HG03442 (cell line): ENCODE results near the gene DEGS2.

Source experiments
- ATAC-seq: cut with Tn5 transposase; IDR thresholded peaks from one replicate; pipeline ENCODE4 v1.9.1; 2021; ENCODE audit warnings: mild to moderate bottlenecking, moderate library complexity; ENCODE audit not compliant: unreplicated experiment

DEGS2 gene

GRCh38 chr14:100116134-100116533 lies 43.3 kb downstream of the DEGS2 start:
- no peak for ATAC-seq

GRCh38 chr14:100115726-100116125 lies 43.7 kb downstream of the DEGS2 start:
- no peak for ATAC-seq

GRCh38 chr14:100115236-100115635 lies 44.2 kb downstream of the DEGS2 start:
- ATAC-seq: no peak

- ATAC-seq: no peak
Observed at GRCh38 chr14:100114109-100114765, 45.2 kb downstream of the DEGS2 start.

GRCh38 chr14:100111931-100112704 lies 47.3 kb downstream of the DEGS2 start:
- no peak for ATAC-seq

GRCh38 chr14:100110816-100111215 lies 48.6 kb downstream of the DEGS2 start:
- ATAC-seq: no peak

GRCh38 chr14:100109594-100109955 lies 49.9 kb downstream of the DEGS2 start:
- ATAC-seq: no peak

GRCh38 chr14:100108840-100109593 lies 50.4 kb downstream of the DEGS2 start:
- ATAC-seq: no peak

- peak; percentile 65 for ATAC-seq
Observed at GRCh38 chr14:100108042-100108825, 51.2 kb downstream of the DEGS2 start.

GRCh38 chr14:100107236-100107635 lies 52.2 kb downstream of the DEGS2 start:
- ATAC-seq: peak; percentile 39

- ATAC-seq: no peak
Observed at GRCh38 chr14:100106250-100107112, 53.0 kb downstream of the DEGS2 start.

GRCh38 chr14:100105357-100106169 lies 53.9 kb downstream of the DEGS2 start:
- no peak for ATAC-seq

GRCh38 chr14:100104523-100105300 lies 54.7 kb downstream of the DEGS2 start:
- ATAC-seq: no peak

- no peak for ATAC-seq
Observed at GRCh38 chr14:100104006-100104352, 55.5 kb downstream of the DEGS2 start.

- no peak for ATAC-seq
Observed at GRCh38 chr14:100103250-100104005, 56.0 kb downstream of the DEGS2 start.

GRCh38 chr14:100102156-100102785 lies 57.2 kb downstream of the DEGS2 start:
- ATAC-seq: no peak

- ATAC-seq: no peak
Observed at GRCh38 chr14:100100032-100100703, 59.3 kb downstream of the DEGS2 start.
